HG03469 (cell line): Measurements from ENCODE around the gene ROBO1.

Source experiments
- ATAC-seq: cut with Tn5 transposase; IDR thresholded peaks from one replicate; pipeline ENCODE4 v1.9.1; 2021; ENCODE audit warnings: mild to moderate bottlenecking, moderate library complexity, moderate number of reproducible peaks; ENCODE audit not compliant: unreplicated experiment

ROBO1 gene

GRCh38 chr3:78992830-78993229 is 775.0 kb downstream of the ROBO1 start:
- ATAC-seq: no peak

GRCh38 chr3:78992400-78992799 is 775.4 kb downstream of the ROBO1 start:
- no peak for ATAC-seq

- no peak for ATAC-seq
Observed at GRCh38 chr3:78991656-78992055, 776.1 kb downstream of the ROBO1 start.

GRCh38 chr3:78990156-78990555 is 777.6 kb downstream of the ROBO1 start:
- no peak for ATAC-seq

- ATAC-seq: no peak
Observed at GRCh38 chr3:78988324-78988723, 779.5 kb downstream of the ROBO1 start.

- ATAC-seq: no peak
Observed at GRCh38 chr3:78986416-78987101, 781.2 kb downstream of the ROBO1 start.

GRCh38 chr3:78985981-78986380 is 781.8 kb downstream of the ROBO1 start:
- no peak for ATAC-seq

GRCh38 chr3:78979028-78979427 is 788.8 kb downstream of the ROBO1 start:
- no peak for ATAC-seq

GRCh38 chr3:78978037-78978436 is 789.8 kb downstream of the ROBO1 start:
- no peak for ATAC-seq

- no peak for ATAC-seq
Observed at GRCh38 chr3:78977073-78977472, 790.7 kb downstream of the ROBO1 start.

GRCh38 chr3:78976200-78976599 is 791.6 kb downstream of the ROBO1 start:
- no peak for ATAC-seq

GRCh38 chr3:78974181-78974790 is 793.5 kb downstream of the ROBO1 start:
- ATAC-seq: no peak

- ATAC-seq: no peak
Observed at GRCh38 chr3:78972617-78973301, 795.0 kb downstream of the ROBO1 start.

GRCh38 chr3:78970656-78971055 is 797.1 kb downstream of the ROBO1 start:
- no peak for ATAC-seq

- ATAC-seq: no peak
Observed at GRCh38 chr3:78969483-78969882, 798.3 kb downstream of the ROBO1 start.

- ATAC-seq: no peak
Observed at GRCh38 chr3:78967061-78967460, 800.7 kb downstream of the ROBO1 start.

GRCh38 chr3:78963771-78964170 is 804.0 kb downstream of the ROBO1 start:
- no peak for ATAC-seq

GRCh38 chr3:78957456-78957855 is 810.3 kb downstream of the ROBO1 start:
- ATAC-seq: no peak

GRCh38 chr3:78951342-78951945 is 816.4 kb downstream of the ROBO1 start:
- ATAC-seq: no peak

- ATAC-seq: no peak
Observed at GRCh38 chr3:78941587-78941986, 826.2 kb downstream of the ROBO1 start.

GRCh38 chr3:78940626-78941025 is 827.2 kb downstream of the ROBO1 start:
- no peak for ATAC-seq

- no peak for ATAC-seq
Observed at GRCh38 chr3:78940128-78940527, 827.7 kb downstream of the ROBO1 start.
